Spleen (tissue), 7 donors: ENCODE data around the gene OR8B2.

Experiments used
- POLR2A ChIP-seq, 3 donors: fragments of 450-650 bp; IDR thresholded peaks; one replicate each; pipeline ENCODE4 v1.5.1; 2017; ENCODE audit warnings: antibody characterized with exemption in 3 of 3, mild to moderate bottlenecking in 1 of 3
- TF ChIP-seq, protein P1 (sequence below), 11 experiments: fragments of 200-600 bp in 7 of 11; fragments of 450-650 bp in 4 of 11; sonication (generic) in 4 of 11; IDR thresholded peaks in 8 of 11; conservative IDR thresholded peaks in 3 of 11; 1 replicate in 7 of 11; 2 replicates in 4 of 11; pipeline versions ENCODE4 v1.4.0 to v1.8.0; 2016 to 2021; ENCODE audit warnings: antibody characterized with exemption in 11 of 11, inconsistent platforms in 4 of 11, mild to moderate bottlenecking in 1 of 11
- donor health status: DM: no; HTN: no; CAD: no; lungs with moderate emphysema.
- donor health status: DM: no; HTN: no; CAD: no.
- donor health status: DM: no; HTN: no; CAD: no.

DNA sequence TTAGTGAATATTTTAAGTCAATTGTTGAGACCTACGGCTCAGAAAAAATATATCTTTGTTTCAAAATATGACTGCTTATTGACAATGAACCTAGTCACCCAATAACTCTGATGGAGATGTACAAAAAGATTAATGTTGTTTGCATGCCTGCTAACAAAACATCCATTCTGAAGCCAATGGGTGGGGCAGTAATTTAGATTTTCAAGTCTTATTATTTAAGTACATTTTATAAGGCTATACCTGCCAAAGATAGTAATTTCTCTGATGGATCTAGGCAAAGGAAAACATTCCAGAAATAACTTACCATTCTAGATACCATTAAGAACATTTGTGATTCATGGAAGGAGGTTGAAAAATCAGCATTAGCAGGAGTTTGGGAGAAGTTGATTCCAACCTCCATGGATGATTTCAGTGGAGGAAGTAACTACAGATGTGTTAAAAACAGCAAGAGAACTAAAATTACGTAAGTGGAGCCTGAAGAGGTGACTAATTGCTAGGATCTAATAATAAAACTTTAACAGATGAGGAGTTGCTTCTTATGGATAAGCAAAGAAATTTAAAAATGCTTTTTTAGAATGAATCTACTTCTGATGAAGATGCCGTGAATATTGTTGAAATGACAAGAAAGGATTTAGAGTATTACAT, 37.9 kb downstream of the OR8B2 start:
- TF ChIP-seq, protein P1, sequence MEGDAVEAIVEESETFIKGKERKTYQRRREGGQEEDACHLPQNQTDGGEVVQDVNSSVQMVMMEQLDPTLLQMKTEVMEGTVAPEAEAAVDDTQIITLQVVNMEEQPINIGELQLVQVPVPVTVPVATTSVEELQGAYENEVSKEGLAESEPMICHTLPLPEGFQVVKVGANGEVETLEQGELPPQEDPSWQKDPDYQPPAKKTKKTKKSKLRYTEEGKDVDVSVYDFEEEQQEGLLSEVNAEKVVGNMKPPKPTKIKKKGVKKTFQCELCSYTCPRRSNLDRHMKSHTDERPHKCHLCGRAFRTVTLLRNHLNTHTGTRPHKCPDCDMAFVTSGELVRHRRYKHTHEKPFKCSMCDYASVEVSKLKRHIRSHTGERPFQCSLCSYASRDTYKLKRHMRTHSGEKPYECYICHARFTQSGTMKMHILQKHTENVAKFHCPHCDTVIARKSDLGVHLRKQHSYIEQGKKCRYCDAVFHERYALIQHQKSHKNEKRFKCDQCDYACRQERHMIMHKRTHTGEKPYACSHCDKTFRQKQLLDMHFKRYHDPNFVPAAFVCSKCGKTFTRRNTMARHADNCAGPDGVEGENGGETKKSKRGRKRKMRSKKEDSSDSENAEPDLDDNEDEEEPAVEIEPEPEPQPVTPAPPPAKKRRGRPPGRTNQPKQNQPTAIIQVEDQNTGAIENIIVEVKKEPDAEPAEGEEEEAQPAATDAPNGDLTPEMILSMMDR (IDR thresholded peaks at IDR 0.05 in 8 of 11, conservative IDR thresholded peaks at IDR 0.05 in 3 of 11) = no peak
- TF ChIP-seq POLR2A (IDR thresholded peaks at IDR 0.05) = no peak
